Naive thymus-derived CD4-positive, alpha-beta T cell (primary cell): ENCODE measurements around the gene BICC1. TPM values are rescaled to one million over a fixed set of nuclear protein-coding genes. Genes with fewer than 3 reads are reported as not detected.

Experiments
- ATAC-seq: fragments of 150-1000 bp; cut with Tn5 transposase; 2 replicates; pipeline ENCODE4 v1.10.0; 2021; ENCODE audit warnings: mild to moderate bottlenecking, moderate library complexity
- CTCF ChIA-PET: fragments of 350-600 bp; sonication (Branson Sonifier 250); formaldehyde crosslinking; loops from one replicate; lab custom pipeline; 2021; ENCODE audit warnings: antibody characterized with exemption; lab: Charles Lee
- POLR2A ChIA-PET: fragments of 350-600 bp; sonication (Branson Sonifier 250); formaldehyde crosslinking; loops from one replicate; lab custom pipeline; 2021; ENCODE audit warnings: antibody characterized with exemption, inconsistent platforms; lab: Charles Lee
- DNase-seq, 9 donors: peaks; one replicate each; pipeline versions ENCODE4 v3.0.0 to v3.0.0-alpha.2; 2020 to 2022; ENCODE audit warnings: mixed read lengths in 1 of 9
- H3K27ac ChIP-seq: one replicate; pipeline ENCODE4 v1.7.0; 2013; ENCODE audit warnings: mild to moderate bottlenecking, low read depth, low read length, moderate library complexity
- H3K27me3 ChIP-seq, 2 donors: one replicate each; pipeline ENCODE4 v1.7.0; 2013; ENCODE audit warnings: low read length in 2 of 2, mild to moderate bottlenecking in 2 of 2, moderate library complexity in 2 of 2; ENCODE audit not compliant: control insufficient read depth in 2 of 2, insufficient read depth in 2 of 2
- H3K36me3 ChIP-seq, 3 experiments: 1 replicate in 2 of 3; 2 replicates in 1 of 3; pipeline ENCODE4 v1.7.0; 2013; ENCODE audit warnings: low read length in 3 of 3, mild to moderate bottlenecking in 3 of 3, moderate library complexity in 1 of 3; ENCODE audit not compliant: insufficient read depth in 3 of 3, control insufficient read depth in 2 of 3
- H3K4me1 ChIP-seq, 2 donors: one replicate each; pipeline ENCODE4 v1.7.0; 2013; ENCODE audit warnings: low read length in 2 of 2, mild to moderate bottlenecking in 2 of 2, moderate library complexity in 1 of 2; ENCODE audit not compliant: control insufficient read depth in 2 of 2, insufficient read depth in 2 of 2
- H3K4me3 ChIP-seq: 2 replicates; pipeline ENCODE4 v1.7.0; 2013; ENCODE audit warnings: mild to moderate bottlenecking, low read length
- H3K9me3 ChIP-seq, 3 experiments: 1 replicate in 2 of 3; 2 replicates in 1 of 3; pipeline ENCODE4 v1.7.0; 2013; ENCODE audit warnings: low read length in 3 of 3; ENCODE audit not compliant: control insufficient read depth in 2 of 3
- H3K27ac Mint-ChIP-seq, 9 donors: one replicate each; pipeline ENCODE4 v1.8.0; 2020 to 2022; ENCODE audit warnings: mixed read lengths in 9 of 9, mild to moderate bottlenecking in 8 of 9, moderate library complexity in 5 of 9, inconsistent platforms in 2 of 9
- H3K27me3 Mint-ChIP-seq, 5 donors: one replicate each; pipeline ENCODE4 v1.8.0; 2021 to 2022; ENCODE audit warnings: mixed read lengths in 5 of 5, mild to moderate bottlenecking in 1 of 5
- H3K36me3 Mint-ChIP-seq, 5 donors: one replicate each; pipeline ENCODE4 v1.8.0; 2020 to 2022; ENCODE audit warnings: mixed read lengths in 5 of 5, mild to moderate bottlenecking in 3 of 5, inconsistent platforms in 1 of 5
- H3K4me1 Mint-ChIP-seq, 7 donors: one replicate each; pipeline ENCODE4 v1.8.0; 2020 to 2022; ENCODE audit warnings: mixed read lengths in 7 of 7, mild to moderate bottlenecking in 3 of 7, inconsistent platforms in 1 of 7
- H3K4me3 Mint-ChIP-seq, 10 donors: one replicate each; pipeline ENCODE4 v1.8.0; 2020 to 2022; ENCODE audit warnings: mild to moderate bottlenecking in 10 of 10, mixed read lengths in 10 of 10, moderate library complexity in 6 of 10, inconsistent platforms in 2 of 10
- H3K9me3 Mint-ChIP-seq, 11 donors: one replicate each; pipeline ENCODE4 v1.8.0; 2020 to 2022; ENCODE audit warnings: mixed read lengths in 11 of 11, mild to moderate bottlenecking in 4 of 11, inconsistent platforms in 1 of 11, moderate library complexity in 1 of 11
- intact Hi-C, 2 donors: fragments of 100-400 bp; cut with micrococcal nuclease; formaldehyde crosslinking; loops; one replicate each; pipeline ENCODE4 v1.15.1; 2023
- polyA plus RNA-seq, 2 donors: library from polyadenylated mRNA; unstranded; fragments of 300-500 nt; fragmentation: Illumina TruSeq; gene quantifications; one replicate each; pipeline ENCODE4 v1.2.3, GENCODE V29; 2021
- total RNA-seq, 6 experiments: library from RNA in 5 of 6; stranded (reverse) in 5 of 6; gene quantifications; 1 replicate in 5 of 6; 2 replicates in 1 of 6; pipeline ENCODE4 v1.2.3 and lab custom pipeline; 2021 to 2026

The BICC1 gene
- total and polyA plus RNA-seq, 7 experiments from 2014 or later = 0.05 to 0.10 TPM; not detected in 5

- peaks cover 6 to 33% (median 14%) of the 10 kb centered on the region in 11 donors for H3K9me3 Mint-ChIP-seq
- intact Hi-C loops = no loop called here
- H3K4me3 Mint-ChIP-seq = no peak overlapping the region
- H3K4me3 ChIP-seq = no peak overlapping the region
- peaks cover 0 to 6% of the 10 kb centered on the region in 2 donors for H3K4me1 ChIP-seq
- CTCF ChIA-PET = no interaction called here
- POLR2A ChIA-PET = no interaction called here
- H3K9me3 ChIP-seq = no peaks in the 10 kb centered on the region
- H3K27me3 Mint-ChIP-seq = peaks cover 0 to 9% (median 0%) of the 10 kb centered on the region in 5 donors
- no peaks in the 10 kb centered on the region for H3K36me3 ChIP-seq
- no peak overlapping the region for H3K27ac ChIP-seq
- H3K4me1 Mint-ChIP-seq = peaks cover 0 to 12% (median 6%) of the 10 kb centered on the region in 7 donors
- H3K27ac Mint-ChIP-seq = no peak overlapping the region
- no peaks in the 10 kb centered on the region for H3K27me3 ChIP-seq
- DNase-seq (no peak), ATAC-seq (no peak)
- H3K36me3 Mint-ChIP-seq = peaks cover 0 to 12% (median 0%) of the 10 kb centered on the region in 5 donors
Observed at GRCh38 chr10:58662314-58662713, 149.6 kb downstream of the BICC1 start.

GRCh38 chr10:58665361-58665760 lies 152.7 kb downstream of the BICC1 start:
- peaks cover 6 to 27% (median 14%) of the 10 kb centered on the region in 11 donors for H3K9me3 Mint-ChIP-seq

GRCh38 chr10:58666024-58666423 lies 153.4 kb downstream of the BICC1 start:
- ATAC-seq = no peak
- Histone ChIP-seq H3K4me3 (no peak overlapping the region), H3K36me3 (no peaks in the 10 kb centered on the region), H3K27me3 (no peaks in the 10 kb centered on the region), H3K27ac (no peak overlapping the region), H3K4me1 (peaks cover 0 to 6% of the 10 kb centered on the region in 2 donors), H3K9me3 (no peaks in the 10 kb centered on the region)
- ChIA-PET CTCF (no interaction called here), POLR2A (no interaction called here)
- H3K4me1 Mint-ChIP-seq = peaks cover 0 to 12% (median 6%) of the 10 kb centered on the region in 7 donors
- H3K27me3 Mint-ChIP-seq = peaks cover 0 to 9% (median 0%) of the 10 kb centered on the region in 5 donors
- intact Hi-C loops = no loop called here
- H3K27ac Mint-ChIP-seq = peak overlapping the region in 5 of 9 donors; percentile 12 to 79 (median 47)
- DNase-seq = peak in 1 of 9 donors; percentile 15
- H3K36me3 Mint-ChIP-seq = peaks cover 0 to 12% (median 0%) of the 10 kb centered on the region in 5 donors
- peaks cover 6 to 27% (median 14%) of the 10 kb centered on the region in 11 donors for H3K9me3 Mint-ChIP-seq
- peak overlapping the region in 7 of 10 donors; percentile 17 to 65 (median 53) for H3K4me3 Mint-ChIP-seq

More at GRCh38 chr10:58665361-58665760, 152.7 kb downstream of the BICC1 start:
- ChIA-PET POLR2A (no interaction called here), CTCF (no interaction called here)
- Histone ChIP-seq H3K36me3 (no peaks in the 10 kb centered on the region), H3K4me3 (no peak overlapping the region), H3K27me3 (no peaks in the 10 kb centered on the region), H3K4me1 (peaks cover 0 to 6% of the 10 kb centered on the region in 2 donors), H3K27ac (no peak overlapping the region), H3K9me3 (no peaks in the 10 kb centered on the region)
- Mint-ChIP-seq H3K27ac (no peak overlapping the region), H3K36me3 (peaks cover 0 to 12% (median 0%) of the 10 kb centered on the region in 5 donors), H3K4me3 (peak overlapping the region in 1 of 10 donors; percentile 53), H3K27me3 (peaks cover 0 to 9% (median 0%) of the 10 kb centered on the region in 5 donors), H3K4me1 (peaks cover 0 to 12% (median 6%) of the 10 kb centered on the region in 7 donors)
- DNase-seq (no peak), ATAC-seq (no peak)
- intact Hi-C loops = no loop called here

- DNase-seq (no peak), ATAC-seq (no peak)
- no peak overlapping the region for H3K27ac Mint-ChIP-seq
- H3K9me3 ChIP-seq = no peaks in the 10 kb centered on the region
- H3K27ac ChIP-seq = no peak overlapping the region
- peaks cover 0 to 12% (median 0%) of the 10 kb centered on the region in 5 donors for H3K36me3 Mint-ChIP-seq
- no peaks in the 10 kb centered on the region for H3K27me3 ChIP-seq
- H3K36me3 ChIP-seq = no peaks in the 10 kb centered on the region
- H3K4me1 ChIP-seq = peaks cover 0 to 6% of the 10 kb centered on the region in 2 donors
- no peak overlapping the region for H3K4me3 Mint-ChIP-seq
- peaks cover 0 to 12% (median 0%) of the 10 kb centered on the region in 5 donors for H3K27me3 Mint-ChIP-seq
- CTCF ChIA-PET = no interaction called here
- H3K4me1 Mint-ChIP-seq = peaks cover 0 to 12% (median 6%) of the 10 kb centered on the region in 7 donors
- H3K4me3 ChIP-seq = no peak overlapping the region
- POLR2A ChIA-PET = no interaction called here
- peaks cover 6 to 27% (median 14%) of the 10 kb centered on the region in 11 donors for H3K9me3 Mint-ChIP-seq
- intact Hi-C loops = no loop called here
Observed at GRCh38 chr10:58667658-58668310, 155.1 kb downstream of the BICC1 start.

- Mint-ChIP-seq H3K9me3 (peaks cover 0 to 15% (median 2%) of the 10 kb centered on the region in 11 donors), H3K36me3 (no peaks in the 10 kb centered on the region), H3K4me3 (no peak overlapping the region), H3K27ac (no peak overlapping the region), H3K27me3 (peaks cover 0 to 22% (median 0%) of the 10 kb centered on the region in 5 donors), H3K4me1 (no peaks in the 10 kb centered on the region)
- ATAC-seq = no peak
- intact Hi-C loops = no loop called here
- no peak overlapping the region for H3K4me3 ChIP-seq
- H3K4me1 ChIP-seq = no peaks in the 10 kb centered on the region
- no peaks in the 10 kb centered on the region for H3K9me3 ChIP-seq
- H3K27me3 ChIP-seq = no peaks in the 10 kb centered on the region
- H3K27ac ChIP-seq = no peak overlapping the region
- POLR2A ChIA-PET = no interaction called here
- H3K36me3 ChIP-seq = no peaks in the 10 kb centered on the region
- CTCF ChIA-PET = no interaction called here
- DNase-seq = no peak
Observed at GRCh38 chr10:58672845-58673244, 160.2 kb downstream of the BICC1 start.

GRCh38 chr10:58674251-58674650 lies 161.6 kb downstream of the BICC1 start:
- Mint-ChIP-seq H3K36me3 (no peaks in the 10 kb centered on the region), H3K4me3 (no peak overlapping the region), H3K9me3 (peaks cover 0 to 21% (median 5%) of the 10 kb centered on the region in 11 donors), H3K27me3 (peaks cover 0 to 22% (median 0%) of the 10 kb centered on the region in 5 donors), H3K4me1 (no peaks in the 10 kb centered on the region), H3K27ac (no peak overlapping the region)
- no peaks in the 10 kb centered on the region for H3K36me3 ChIP-seq
- ATAC-seq (no peak), DNase-seq (no peak)
- H3K9me3 ChIP-seq = no peaks in the 10 kb centered on the region
- POLR2A ChIA-PET = no interaction called here
- CTCF ChIA-PET = no interaction called here
- H3K27ac ChIP-seq = no peak overlapping the region
- H3K4me3 ChIP-seq = no peak overlapping the region
- intact Hi-C loops = no loop called here
- no peaks in the 10 kb centered on the region for H3K27me3 ChIP-seq
- no peaks in the 10 kb centered on the region for H3K4me1 ChIP-seq
